SH-SY5Y (cell line): ENCODE measurements around the gene COMP.

Experiments
- GATA2 ChIP-seq: IDR thresholded peaks from 2 replicates; pipeline ENCODE4 v1.6.1; 2011; ENCODE audit warnings: mild to moderate bottlenecking, low read depth, low read length
- GATA3 ChIP-seq: IDR thresholded peaks from 2 replicates; pipeline ENCODE4 v1.6.1; 2011; ENCODE audit warnings: low read depth, mild to moderate bottlenecking, low read length, moderate library complexity

DNA sequence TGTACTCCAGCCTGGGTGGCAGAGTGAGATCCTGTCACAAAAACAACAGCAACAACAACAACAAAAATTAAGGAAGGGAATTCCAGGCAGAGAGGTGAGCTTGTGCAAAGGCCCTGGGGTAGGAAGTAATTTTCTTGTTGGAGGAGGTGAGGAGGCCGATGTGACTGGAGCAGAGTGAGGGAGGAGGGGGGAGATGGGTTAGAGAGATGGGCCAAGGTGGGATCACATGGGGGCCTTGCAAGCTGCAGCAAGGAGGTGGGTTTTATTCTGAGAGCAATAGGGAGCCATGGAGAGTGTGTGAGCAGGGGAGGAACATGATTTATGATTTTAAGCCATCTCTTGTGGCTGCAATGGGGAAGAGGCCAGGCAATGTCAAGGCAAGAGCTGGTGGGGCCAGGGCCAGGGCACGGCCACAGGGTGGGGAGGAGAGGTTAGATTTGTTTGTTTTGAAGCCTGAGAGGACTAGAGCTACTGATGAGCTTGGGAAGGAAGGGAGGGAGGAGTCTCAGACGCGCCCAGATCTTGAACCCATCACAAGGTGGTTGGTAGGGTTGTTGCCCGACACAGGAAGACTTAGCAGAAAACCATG is 12.5 kb upstream of the COMP start:
- TF ChIP-seq GATA2: no peak
- TF ChIP-seq GATA3: no peak
